ENCODE data around the gene TIMM50. TPM values are rescaled to one million over a fixed set of nuclear protein-coding genes. Genes with fewer than 3 reads are reported as not detected.

Gene TIMM50
- total and polyA plus RNA-seq, 2 of the 13 experiments (the other 11 are each of a cell fraction or from before 2014, with no cell fraction given): 91.1 to 92.5 TPM

- TF ChIP-seq BHLHE40 (IDR thresholded peaks at IDR 0.05; ENCODE audit: low read length): 0 out of 2 replicates have a peak, but pooled peaks have one; percentile 59
- TF ChIP-seq SP4 (CRISPR knock-in tag; IDR thresholded peaks at IDR 0.05): peak; percentile 80
- TF ChIP-seq ZBTB38 (CRISPR knock-in tag; IDR thresholded peaks at IDR 0.05): peak; percentile 91
- TF ChIP-seq ZNF558 (CRISPR knock-in tag; IDR thresholded peaks at IDR 0.05; ENCODE audit: borderline replicate concordance): peak; percentile 98; the same call in 1 of the 2 replicates
- peak; percentile 97 for TF ChIP-seq CERS6 (CRISPR knock-in tag; IDR thresholded peaks at IDR 0.05)
- peak; percentile 36 for TF ChIP-seq ARID5B (CRISPR knock-in tag; IDR thresholded peaks at IDR 0.05)
- TF ChIP-seq SCMH1 (CRISPR knock-in tag; IDR thresholded peaks at IDR 0.05; ENCODE audit: borderline replicate concordance): no peak
- TF ChIP-seq ZGPAT (CRISPR knock-in tag; IDR thresholded peaks at IDR 0.05): peak; percentile 87
- peak; percentile 68; the same call in 1 of the 2 replicates for TF ChIP-seq SETDB1 (CRISPR knock-in tag; IDR thresholded peaks at IDR 0.05; ENCODE audit: borderline replicate concordance)
- TF ChIP-seq HDAC2 (CRISPR knock-in tag; IDR thresholded peaks at IDR 0.05): peak; percentile 43; the same call in 1 of the 2 replicates
- peak; percentile 49; the same call in 1 of the 2 replicates for TF ChIP-seq RERE (CRISPR knock-in tag; IDR thresholded peaks at IDR 0.05; ENCODE audit: low read depth)
- TF ChIP-seq GLI4 (CRISPR knock-in tag; IDR thresholded peaks at IDR 0.05; ENCODE audit: borderline replicate concordance): peak; percentile 83; the same call in 1 of the 2 replicates
- peak; percentile 59; the same call in 1 of the 2 replicates for TF ChIP-seq ZNF503 (CRISPR knock-in tag; IDR thresholded peaks at IDR 0.05)
- peak; percentile 46; the same call in 1 of the 2 replicates for TF ChIP-seq ZNF44 (CRISPR knock-in tag; IDR thresholded peaks at IDR 0.05)
These were observed 22.2 kb downstream of the TIMM50 start (continued) for GRCh38 chr19:39502640-39503417.

Measured in HepG2 (cell line).